K562 (cell line): ENCODE results near the gene NTRK1. TPM values are rescaled to one million over a fixed set of nuclear protein-coding genes. Genes with fewer than 3 reads are reported as not detected.

Source experiments
- ATAC-seq: fragments of 200-7000 bp; cut with Tn5 transposase; 3 replicates; pipeline ENCODE4 v1.9.1; 2020; ENCODE audit warnings: moderate library complexity
- BruUV-seq: library from RNA; stranded (reverse); fragments of 400-500 nt; replicated peaks from 2 replicates; lab custom pipeline; 2021; lab: Mats Ljungman, UMichigan
- CTCF ChIA-PET: fragments of 300-600 bp; formaldehyde crosslinking; extraction: SDS; loops from one replicate; lab custom pipeline; 2021; ENCODE audit warnings: low intra/inter-chr PET ratio; lab: Yijun Ruan, JAX
- POLR2A ChIA-PET: fragments of 300-600, 350-650 bp; sonication (Branson Sonifier 250); formaldehyde crosslinking; extraction: SDS; loops from one replicate; lab custom pipeline; 2021; ENCODE audit warnings: antibody characterized with exemption, inconsistent platforms; lab: Yijun Ruan, JAX
- DNase-seq, 4 experiments: peaks; one replicate each; pipeline versions ENCODE4 v3.0.0 to v3.0.0-alpha.2; 2011 to 2018; ENCODE audit warnings: low spot score in 3 of 4, mixed read lengths in 3 of 4; ENCODE audit errors: extremely low read depth in 1 of 4
- FAIRE-seq: peaks from 2 replicates; lab custom pipeline; 2011; peaks lifted over from hg19 to GRCh38; lab: Jason Lieb, UNC
- H2AFZ ChIP-seq: 2 replicates; pipeline ENCODE4 v1.6.0; 2011; ENCODE audit warnings: low read depth, low read length, control low read depth, inconsistent platforms
- H3K27ac ChIP-seq: fragments of 200-600 bp; 3 replicates; pipeline ENCODE4 v1.8.0; 2011; ENCODE audit warnings: low read depth, mild to moderate bottlenecking, control low read depth, inconsistent platforms, low read length, moderate library complexity, mixed read lengths; ENCODE audit errors: extremely low read depth
- H3K27me3 ChIP-seq, 2 experiments: fragments of 300-600 bp in 1 of 2; 2 replicates in 1 of 2; 3 replicates in 1 of 2; pipeline versions ENCODE4 v1.6.0 to v1.8.0; 2011; ENCODE audit warnings: inconsistent platforms in 2 of 2, low read length in 2 of 2, mild to moderate bottlenecking in 1 of 2, mixed read lengths in 1 of 2, moderate library complexity in 1 of 2; ENCODE audit not compliant: control insufficient read depth in 2 of 2, insufficient read depth in 2 of 2
- H3K36me3 ChIP-seq: fragments of 300-600 bp; 3 replicates; pipeline ENCODE4 v1.8.0; 2011; ENCODE audit warnings: mild to moderate bottlenecking, low read length, inconsistent platforms; ENCODE audit not compliant: control insufficient read depth, insufficient read depth
- H3K4me1 ChIP-seq, 2 experiments: fragments of 200-600 bp in 1 of 2; replicated peaks in 1 of 2; 2 replicates in 1 of 2; 3 replicates in 1 of 2; pipeline versions ENCODE4 v1.5.1 to v1.8.0; 2011; ENCODE audit warnings: inconsistent platforms in 2 of 2, low read length in 2 of 2, mild to moderate bottlenecking in 1 of 2, mixed read lengths in 1 of 2, moderate library complexity in 1 of 2; ENCODE audit not compliant: control insufficient read depth in 2 of 2, insufficient read depth in 2 of 2
- H3K4me2 ChIP-seq: 2 replicates; pipeline ENCODE4 v1.6.1; 2011; ENCODE audit warnings: low read length, control low read depth, inconsistent platforms, mixed read lengths; ENCODE audit not compliant: insufficient read depth
- H3K4me3 ChIP-seq: fragments of 200-600 bp; sonication (generic), shearing (Covaris generic); 2 replicates; pipeline ENCODE4 v1.5.1; 2016; ENCODE audit warnings: control low read depth, inconsistent platforms
- H3K79me2 ChIP-seq: fragments of 200-600 bp; 3 replicates; pipeline ENCODE4 v1.8.0; 2011; ENCODE audit warnings: low read length, inconsistent platforms; ENCODE audit not compliant: control insufficient read depth, insufficient read depth
- H3K9ac ChIP-seq, 2 experiments: 2 replicates each; pipeline versions ENCODE4 v1.6.0 to v1.6.1; 2011; ENCODE audit warnings: low read depth in 2 of 2, low read length in 2 of 2, control low read depth in 1 of 2, inconsistent platforms in 1 of 2, mild to moderate bottlenecking in 1 of 2, mixed read lengths in 1 of 2; ENCODE audit not compliant: insufficient read depth in 1 of 2
- H3K9me1 ChIP-seq: one replicate; pipeline ENCODE4 v1.6.0; 2011; ENCODE audit warnings: inconsistent platforms, mild to moderate bottlenecking, low read length, moderate library complexity; ENCODE audit not compliant: control insufficient read depth, insufficient read depth
- H3K9me3 ChIP-seq: replicated peaks from 2 replicates; pipeline ENCODE4 v1.5.1; 2011; ENCODE audit warnings: low read depth, low read length, inconsistent platforms; ENCODE audit not compliant: control insufficient read depth, insufficient read depth
- H4K20me1 ChIP-seq: replicated peaks from 2 replicates; pipeline ENCODE4 v1.6.1; 2011; ENCODE audit warnings: low read length, inconsistent platforms, mixed read lengths; ENCODE audit not compliant: control insufficient read depth, insufficient read depth
- CREB1 ChIP-seq, 2 experiments: sonication (generic) in 1 of 2; formaldehyde crosslinking in 1 of 2; IDR thresholded peaks; 2 replicates each; pipeline versions ENCODE4 v1.6.1 to v1.8.0; 2012 to 2022; ENCODE audit warnings: inconsistent platforms in 1 of 2, mild to moderate bottlenecking in 1 of 2, missing genetic modification reagents in 1 of 2, moderate library complexity in 1 of 2
- EGR1 ChIP-seq: fragments of 450-650 bp; conservative IDR thresholded peaks from 2 replicates; pipeline ENCODE4 v1.6.1; 2017; ENCODE audit warnings: mild to moderate bottlenecking
- HNRNPLL ChIP-seq: fragments of 200-400 bp; formaldehyde crosslinking; IDR thresholded peaks from 2 replicates; pipeline ENCODE4 v1.6.1; 2017; ENCODE audit warnings: low read length, low read depth, mild to moderate bottlenecking; ENCODE audit not compliant: poor library complexity, severe bottlenecking
- RBFOX2 ChIP-seq: fragments of 200-400 bp; formaldehyde crosslinking; IDR thresholded peaks from 2 replicates; pipeline ENCODE4 v1.6.1; 2017; ENCODE audit warnings: low read depth, mild to moderate bottlenecking, low read length, moderate library complexity
- ZNF140 ChIP-seq: fragments of 250-450 bp; sonication (Bioruptor Pico); IDR thresholded peaks from 2 replicates; pipeline ENCODE4 v1.8.0; 2021; ENCODE audit warnings: moderate library complexity, mild to moderate bottlenecking, inconsistent platforms
- WGBS: fragments of 100-300 bp; shearing (Covaris generic); methylation state at CpG from one replicate; pipeline ENCODE4 v1.1.6; 2016; ENCODE audit warnings: low coverage, mixed read lengths; ENCODE audit not compliant: insufficient coverage; ENCODE audit errors: missing lambda C conversion rate; 5-methylcytosine and 5-hydroxymethylcytosine counted together
- in situ Hi-C: fragments of 300-500 bp; cut with MboI; formaldehyde crosslinking; loops from 4 replicates; pipeline ENCODE4 v1.15.0; 2018; ENCODE audit warnings: inconsistent platforms, mixed read lengths
- intact Hi-C: fragments of 100-400 bp; cut with micrococcal nuclease; formaldehyde crosslinking; loops from 2 replicates; pipeline ENCODE4 v1.14.2; 2022
- polyA plus RNA-seq, 8 experiments: library from polyadenylated mRNA; depleted of rRNA in 4 of 8; stranded (reverse) in 5 of 8; unstranded in 3 of 8; fragments of >200 nt; fragmentation: Nextera tagmentation in 2 of 8; fragmentation: Illumina TruSeq in 1 of 8; extraction: Ambion mirVana in 2 of 8; extraction: Trizol in 1 of 8; gene quantifications; 2 replicates each; pipeline versions ENCODE4 v1.2.1 to v1.2.3, GENCODE V29; 2011 to 2014; ENCODE audit warnings: inconsistent platforms in 1 of 8, missing spikeins in 1 of 8
- total RNA-seq, 7 experiments: library from RNA; depleted of rRNA in 6 of 7; stranded (reverse); fragments of >200 nt in 6 of 7; fragmentation: Illumina TruSeq in 2 of 7; extraction: Trizol in 2 of 7; gene quantifications; 2 replicates each; pipeline versions ENCODE4 v1.2.1 to v1.2.3, GENCODE V29; 2011 to 2021; ENCODE audit warnings: low replicate concordance in 1 of 7
- TF ChIP-seq, protein P1 (sequence below): fragments of 450-650 bp; IDR thresholded peaks from 2 replicates; pipeline ENCODE4 v1.6.1; 2018; ENCODE audit not compliant: partially characterized antibody

Gene NTRK1
- total and polyA plus RNA-seq, 9 of the 15 experiments (the other 6 are each of a cell fraction or from before 2014, with no cell fraction given) = 0.46 to 30.0 (median 7.9) TPM

DNA sequence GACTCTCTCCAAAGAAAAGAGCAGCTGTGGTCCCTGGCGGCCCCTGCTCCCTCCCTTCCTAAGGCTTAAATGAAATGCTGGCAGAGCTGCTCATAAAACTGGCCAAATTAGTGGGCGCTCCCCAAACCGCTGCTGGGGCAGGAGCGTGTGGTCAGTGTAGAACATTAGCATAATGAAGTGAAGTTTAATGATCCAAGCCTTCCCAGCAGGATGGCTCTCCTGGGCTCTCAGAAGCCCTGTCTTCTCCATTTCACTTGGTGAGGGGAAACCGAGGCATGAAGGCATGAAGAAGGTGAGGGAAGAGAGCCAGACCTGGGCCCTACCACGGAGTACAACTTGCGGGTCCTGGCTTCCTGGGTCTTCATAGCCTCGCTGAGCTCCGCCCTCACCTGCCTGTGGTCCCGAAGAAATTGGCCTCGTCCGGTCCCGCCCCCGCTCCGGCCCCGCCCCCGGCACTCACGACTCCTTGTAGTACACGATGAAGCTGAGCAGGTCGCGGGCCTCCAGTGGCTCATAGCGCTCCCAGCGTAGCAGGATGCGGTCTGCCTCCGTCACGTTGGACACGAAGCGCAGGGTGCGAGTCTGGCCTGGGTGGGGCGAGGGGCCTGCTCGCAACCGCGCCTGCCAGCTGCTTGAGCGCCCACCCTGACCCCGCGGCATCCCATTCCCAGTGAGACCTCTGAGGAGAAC lies 12.1 kb upstream of the NTRK1 start:
- H3K36me3 ChIP-seq = no peaks in the 10 kb centered on the region
- no peaks in the 10 kb centered on the region for H3K9me1 ChIP-seq
- ChIA-PET POLR2A (interaction anchor here (0.8 to 2.9 kb wide), 2 partner anchors 10 to 81 kb away, joined by 3 to 10 read pairs; partner anchors contain the start of gene INSRR), CTCF (interaction anchor here (0.5 kb wide), 1 partner anchor 48 kb away, joined by 4 read pairs; no protein-coding TSS in a partner anchor)
- 0 out of 5 replicates have a peak, but pooled peaks cover 0 to 13% of the 10 kb centered on the region in 2 experiments for H3K27me3 ChIP-seq
- H3K4me1 ChIP-seq = peaks cover 13 to 34% of the 10 kb centered on the region in 2 experiments; a peak in 4 of 5 replicates
- H2AFZ ChIP-seq = peak overlapping the region; percentile 77
- no peaks in the 10 kb centered on the region for H3K79me2 ChIP-seq
- no peaks in the 10 kb centered on the region for H3K9me3 ChIP-seq
- in situ Hi-C loops (no loop called here), intact Hi-C loops (no loop called here)
- H3K4me2 ChIP-seq = peak overlapping the region; percentile 54
- H3K9ac ChIP-seq = peak overlapping the region in 1 of 2 experiments; percentile 41; a peak in 1 of 4 replicates
- H3K4me3 ChIP-seq = no peak overlapping the region
- TF ChIP-seq HNRNPLL (peak; percentile 95), RBFOX2 (0 out of 2 replicates have a peak, but pooled peaks have one; percentile 24), ZNF140 (CRISPR knock-in tag) (no peak), CREB1 (IDR thresholded peaks at IDR 0.05) (no peak), CREB1 (CRISPR knock-in tag; IDR thresholded peaks at IDR 0.05) (0 out of 2 replicates have a peak, but pooled peaks have one; percentile 33), EGR1 (peak; percentile 72)
- TF ChIP-seq, protein P1, sequence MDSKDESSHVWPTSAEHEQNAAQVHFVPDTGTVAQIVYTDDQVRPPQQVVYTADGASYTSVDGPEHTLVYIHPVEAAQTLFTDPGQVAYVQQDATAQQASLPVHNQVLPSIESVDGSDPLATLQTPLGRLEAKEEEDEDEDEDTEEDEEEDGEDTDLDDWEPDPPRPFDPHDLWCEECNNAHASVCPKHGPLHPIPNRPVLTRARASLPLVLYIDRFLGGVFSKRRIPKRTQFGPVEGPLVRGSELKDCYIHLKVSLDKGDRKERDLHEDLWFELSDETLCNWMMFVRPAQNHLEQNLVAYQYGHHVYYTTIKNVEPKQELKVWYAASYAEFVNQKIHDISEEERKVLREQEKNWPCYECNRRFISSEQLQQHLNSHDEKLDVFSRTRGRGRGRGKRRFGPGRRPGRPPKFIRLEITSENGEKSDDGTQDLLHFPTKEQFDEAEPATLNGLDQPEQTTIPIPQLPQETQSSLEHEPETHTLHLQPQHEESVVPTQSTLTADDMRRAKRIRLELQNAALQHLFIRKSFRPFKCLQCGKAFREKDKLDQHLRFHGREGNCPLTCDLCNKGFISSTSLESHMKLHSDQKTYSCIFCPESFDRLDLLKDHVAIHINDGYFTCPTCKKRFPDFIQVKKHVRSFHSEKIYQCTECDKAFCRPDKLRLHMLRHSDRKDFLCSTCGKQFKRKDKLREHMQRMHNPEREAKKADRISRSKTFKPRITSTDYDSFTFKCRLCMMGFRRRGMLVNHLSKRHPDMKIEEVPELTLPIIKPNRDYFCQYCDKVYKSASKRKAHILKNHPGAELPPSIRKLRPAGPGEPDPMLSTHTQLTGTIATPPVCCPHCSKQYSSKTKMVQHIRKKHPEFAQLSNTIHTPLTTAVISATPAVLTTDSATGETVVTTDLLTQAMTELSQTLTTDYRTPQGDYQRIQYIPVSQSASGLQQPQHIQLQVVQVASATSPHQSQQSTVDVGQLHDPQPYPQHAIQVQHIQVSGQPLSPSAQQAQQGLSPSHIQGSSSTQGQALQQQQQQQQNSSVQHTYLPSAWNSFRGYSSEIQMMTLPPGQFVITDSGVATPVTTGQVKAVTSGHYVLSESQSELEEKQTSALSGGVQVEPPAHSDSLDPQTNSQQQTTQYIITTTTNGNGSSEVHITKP = peak; percentile 87
- BruUV-seq = no TSS peak
- ATAC-seq (peak; percentile 85), DNase-seq (peak; percentile 72 to 86 (median 78)), FAIRE-seq (peak; percentile 46)
- H4K20me1 ChIP-seq = no peaks in the 10 kb centered on the region
- no peak overlapping the region for H3K27ac ChIP-seq
- WGBS = 19% methylated on average over 32 of the region's 36 CpGs
